Fibroblast of skin of back (primary cell): ENCODE results near the gene SLCO3A1.

Experiments used
- DNase-seq: peaks from one replicate; pipeline ENCODE4 v3.0.0-alpha.2; 2013

The SLCO3A1 gene

GRCh38 chr15:92075764-92076163 is 222.3 kb downstream of the SLCO3A1 start:
- DNase-seq: no peak

GRCh38 chr15:92076541-92076940 is 223.0 kb downstream of the SLCO3A1 start:
- DNase-seq: no peak

- peak; percentile 57 for DNase-seq
These were observed 224.0 kb downstream of the SLCO3A1 start for GRCh38 chr15:92077353-92078085.

GRCh38 chr15:92078270-92078669 is 224.8 kb downstream of the SLCO3A1 start:
- DNase-seq: no peak

GRCh38 chr15:92079047-92079446 is 225.5 kb downstream of the SLCO3A1 start:
- DNase-seq: peak; percentile 13

- DNase-seq: no peak
These were observed 226.2 kb downstream of the SLCO3A1 start for GRCh38 chr15:92079647-92080255.

- peak; percentile 65 for DNase-seq
These were observed 228.7 kb downstream of the SLCO3A1 start for GRCh38 chr15:92082006-92082843.

- no peak for DNase-seq
These were observed 229.7 kb downstream of the SLCO3A1 start for GRCh38 chr15:92083190-92083589.

GRCh38 chr15:92087211-92087610 is 233.7 kb downstream of the SLCO3A1 start:
- DNase-seq: no peak

GRCh38 chr15:92091155-92091734 is 237.7 kb downstream of the SLCO3A1 start:
- DNase-seq: peak; percentile 19

GRCh38 chr15:92092289-92093105 is 239.0 kb downstream of the SLCO3A1 start:
- DNase-seq: no peak

GRCh38 chr15:92095693-92096092 is 242.2 kb downstream of the SLCO3A1 start:
- DNase-seq: no peak

- DNase-seq: peak; percentile 45
These were observed 244.1 kb downstream of the SLCO3A1 start for GRCh38 chr15:92097474-92098178.

- no peak for DNase-seq
These were observed 245.4 kb downstream of the SLCO3A1 start for GRCh38 chr15:92098869-92099268.

GRCh38 chr15:92100301-92100700 is 246.8 kb downstream of the SLCO3A1 start:
- DNase-seq: no peak

GRCh38 chr15:92100751-92101150 is 247.2 kb downstream of the SLCO3A1 start:
- no peak for DNase-seq

GRCh38 chr15:92101708-92102394 is 248.3 kb downstream of the SLCO3A1 start:
- no peak for DNase-seq

- DNase-seq: no peak
These were observed 248.9 kb downstream of the SLCO3A1 start for GRCh38 chr15:92102395-92102755.

- no peak for DNase-seq
These were observed 250.6 kb downstream of the SLCO3A1 start for GRCh38 chr15:92104072-92104471.

- DNase-seq: no peak
These were observed 252.1 kb downstream of the SLCO3A1 start for GRCh38 chr15:92105611-92106010.

- DNase-seq: no peak
These were observed 254.0 kb downstream of the SLCO3A1 start for GRCh38 chr15:92107510-92107909.
